AG10803 (cell line): Measurements from ENCODE around the gene MARCO.

Experiments used
- DNase-seq: peaks from one replicate; pipeline ENCODE4 v3.0.0; 2010; ENCODE audit warnings: low read depth
- H3K4me3 ChIP-seq: 2 replicates; pipeline ENCODE4 v1.5.1; 2011; ENCODE audit warnings: mild to moderate bottlenecking, low read length, control low read depth
- CTCF ChIP-seq: conservative IDR thresholded peaks from 2 replicates; pipeline ENCODE4 v1.5.1; 2011; ENCODE audit warnings: mild to moderate bottlenecking, low read length, control low read depth, inconsistent platforms

The MARCO gene

DNA sequence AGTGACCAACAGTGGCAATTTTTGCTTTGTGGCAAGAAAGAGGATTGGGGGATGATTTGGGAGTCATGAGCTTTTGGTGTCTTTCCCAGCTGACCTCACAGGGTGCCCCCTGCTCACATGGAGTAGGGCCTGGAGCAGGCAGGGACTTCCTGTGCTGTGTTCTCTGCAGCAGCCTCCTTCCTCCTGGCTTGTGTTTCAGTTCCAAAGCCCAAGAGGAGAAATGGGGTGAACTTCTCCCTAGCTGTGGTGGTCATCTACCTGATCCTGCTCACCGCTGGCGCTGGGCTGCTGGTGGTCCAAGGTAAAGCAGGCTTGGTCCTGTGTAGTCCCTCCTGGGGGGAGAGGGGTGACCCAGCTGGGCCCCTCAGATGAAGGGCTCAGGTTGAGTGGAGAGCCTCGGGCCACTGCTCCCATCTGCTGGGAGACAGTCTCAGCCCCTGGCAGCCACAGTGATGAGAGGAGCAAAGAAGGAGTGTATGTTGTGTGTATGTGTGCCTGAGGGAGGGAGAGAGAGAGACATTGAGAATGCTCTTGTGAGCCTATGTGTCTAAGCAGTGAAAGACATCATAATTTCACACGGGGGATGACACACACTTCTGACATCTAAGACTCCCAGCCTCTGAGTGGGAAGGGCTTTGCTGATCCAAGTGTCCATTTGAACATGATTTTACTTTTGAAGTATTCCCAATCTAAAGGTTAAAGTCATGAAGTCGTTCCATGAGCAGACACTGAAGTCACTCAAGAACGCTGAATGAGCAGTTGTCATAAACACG lies 27.2 kb downstream of the MARCO start:
- H3K4me3 ChIP-seq, result no peak overlapping the region
- no peak for DNase-seq
- no peak for TF ChIP-seq CTCF

- H3K4me3 ChIP-seq, result no peak overlapping the region
- DNase-seq, result peak; percentile 8
- no peak for TF ChIP-seq CTCF
Measured at GRCh38 chr2:118969734-118970395, 27.9 kb downstream of the MARCO start.

DNA sequence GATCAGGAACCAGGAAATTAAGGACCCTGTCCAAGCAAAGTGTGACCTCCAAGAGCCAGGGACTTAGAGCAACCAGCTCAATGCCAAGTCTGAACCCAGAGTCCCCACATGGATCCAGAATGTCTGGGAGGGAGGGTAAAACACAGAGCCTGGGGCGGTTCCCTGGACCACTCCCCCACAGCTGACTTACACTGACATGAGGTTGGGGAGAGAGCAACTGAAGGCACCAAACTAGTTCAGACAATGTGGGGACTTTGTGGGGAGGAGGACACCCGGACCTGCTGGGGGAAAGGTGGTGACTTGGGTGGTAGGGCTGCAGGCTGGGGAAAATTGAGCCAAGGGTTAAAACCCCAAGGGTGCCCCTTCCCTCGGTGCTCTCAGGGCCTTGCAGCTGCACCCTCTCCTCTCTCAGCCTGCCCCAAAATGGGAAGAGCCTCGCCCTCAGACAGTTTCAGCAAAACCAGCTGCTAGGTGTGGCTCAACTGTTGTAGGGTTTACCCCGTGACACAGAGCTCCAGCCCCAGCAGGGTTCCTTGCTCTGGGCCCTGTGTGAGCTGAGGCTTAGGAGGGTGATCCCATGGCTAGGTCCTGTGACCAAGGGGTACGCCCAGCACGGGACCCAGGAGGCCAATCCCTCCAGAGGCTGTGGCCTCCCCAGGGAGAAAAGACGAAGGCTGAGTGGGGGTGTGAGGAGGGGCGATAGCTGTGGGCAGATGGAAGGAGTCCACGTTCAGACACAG lies 28.6 kb downstream of the MARCO start:
- no peak for DNase-seq

DNA sequence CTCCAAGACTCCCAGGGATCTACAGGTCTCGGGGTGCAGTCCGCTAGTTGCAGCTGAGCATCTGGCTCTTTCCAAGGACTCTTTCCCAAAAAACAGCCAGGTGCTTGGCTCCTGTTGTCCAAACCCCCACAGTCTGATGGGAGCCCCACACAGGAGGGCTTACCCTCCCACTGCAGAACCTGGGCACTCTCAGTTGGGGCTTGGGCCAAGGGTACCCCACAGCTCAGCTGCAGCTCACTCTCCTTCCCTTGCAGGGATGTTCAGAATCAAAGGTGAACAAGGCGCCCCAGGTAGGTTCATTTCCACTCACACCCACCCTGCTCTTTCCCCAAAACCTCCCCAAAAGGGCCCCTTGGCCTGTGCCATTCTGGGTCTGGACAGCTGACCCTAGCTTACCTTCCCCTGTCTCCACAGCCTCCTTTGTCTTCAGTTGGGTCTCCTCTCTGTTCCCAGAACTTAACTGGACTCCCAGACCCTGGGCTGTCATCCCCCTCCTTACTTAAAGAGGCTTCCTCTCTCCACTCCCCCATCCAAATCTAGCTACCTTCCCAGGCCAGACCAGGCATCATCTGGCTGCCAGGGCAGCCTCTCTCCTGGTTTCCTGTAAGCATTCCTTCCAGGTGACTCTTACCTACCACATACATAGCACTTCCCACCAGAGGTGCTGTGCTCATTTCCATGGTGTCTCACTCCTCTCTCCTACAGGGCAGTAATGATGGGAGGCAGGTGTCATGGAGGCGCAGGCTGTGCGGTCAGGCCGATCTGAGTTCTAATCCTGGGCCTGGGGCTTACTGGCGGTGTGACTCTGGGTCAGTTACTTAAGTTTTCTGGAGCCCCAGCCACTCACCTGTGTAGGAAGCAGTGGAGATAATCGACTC lies 29.5 kb downstream of the MARCO start:
- no peak for TF ChIP-seq CTCF
- DNase-seq, result no peak
- H3K4me3 ChIP-seq, result no peak overlapping the region

More for the DNA sequence above, 28.6 kb downstream of the MARCO start:
- no peak for TF ChIP-seq CTCF
- no peak overlapping the region for H3K4me3 ChIP-seq

DNA sequence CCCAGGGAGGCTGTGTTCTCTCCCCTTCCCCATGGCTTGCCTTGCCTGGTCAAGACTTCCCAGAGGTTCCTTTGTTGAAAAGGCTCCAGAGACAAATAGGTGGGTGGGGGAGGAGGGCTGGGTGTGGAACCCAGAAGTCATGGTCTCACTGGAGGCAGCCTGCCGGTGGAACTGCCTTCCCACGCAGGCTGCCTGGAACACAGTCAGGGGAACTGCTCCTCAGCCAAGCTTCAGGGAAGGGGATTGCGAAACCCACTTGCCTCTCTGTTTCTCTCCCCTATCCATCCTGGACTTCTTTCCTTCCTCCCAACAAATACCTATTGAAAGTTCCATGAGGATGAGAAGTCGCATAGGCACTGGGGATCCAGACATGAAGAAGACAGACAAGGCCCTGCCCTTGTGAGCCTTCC lies 31.6 kb downstream of the MARCO start:
- DNase-seq, result peak; percentile 71
- no peak for TF ChIP-seq CTCF
- H3K4me3 ChIP-seq, result no peak overlapping the region

- TF ChIP-seq CTCF, result no peak
- peak; percentile 84 for DNase-seq
- H3K4me3 ChIP-seq, result no peak overlapping the region
Measured at GRCh38 chr2:118974103-118974993, 32.4 kb downstream of the MARCO start.
